Thymus (tissue), 11 donors: ENCODE measurements around the gene IGF1. TPM values are rescaled to one million over a fixed set of nuclear protein-coding genes. Genes with fewer than 3 reads are reported as not detected.

Experiments used
- DNase-seq, 9 donors: peaks; one replicate each; pipeline ENCODE4 v3.0.0-alpha.2; 2013; ENCODE audit warnings: low spot score in 9 of 9, low read depth in 6 of 9, missing footprints in 1 of 9
- H3K27ac ChIP-seq, 2 donors: one replicate each; pipeline ENCODE4 v1.5.1; 2013; ENCODE audit warnings: control low read depth in 1 of 2, low read depth in 1 of 2, low read length in 1 of 2, mild to moderate bottlenecking in 1 of 2, moderate library complexity in 1 of 2
- H3K27me3 ChIP-seq, 2 donors: one replicate each; pipeline ENCODE4 v1.5.1; 2013; ENCODE audit warnings: low read length in 1 of 2; ENCODE audit not compliant: control insufficient read depth in 2 of 2, insufficient read depth in 1 of 2
- H3K36me3 ChIP-seq, 2 donors: one replicate each; pipeline ENCODE4 v1.5.1; 2013; ENCODE audit warnings: low read length in 1 of 2, mild to moderate bottlenecking in 1 of 2, moderate library complexity in 1 of 2; ENCODE audit not compliant: control insufficient read depth in 2 of 2, insufficient read depth in 2 of 2
- H3K4me1 ChIP-seq, 2 donors: one replicate each; pipeline ENCODE4 v1.5.1; 2013; ENCODE audit warnings: low read length in 2 of 2; ENCODE audit not compliant: control insufficient read depth in 2 of 2, insufficient read depth in 2 of 2
- H3K4me3 ChIP-seq, 2 donors: one replicate each; pipeline ENCODE4 v1.5.1; 2013; ENCODE audit warnings: low read length in 2 of 2, control low read depth in 1 of 2, mild to moderate bottlenecking in 1 of 2
- H3K9me3 ChIP-seq, 2 donors: one replicate each; pipeline ENCODE4 v1.5.1; 2013; ENCODE audit warnings: low read length in 1 of 2, mild to moderate bottlenecking in 1 of 2; ENCODE audit not compliant: control insufficient read depth in 2 of 2, insufficient read depth in 1 of 2
- WGBS: extraction: QIAGEN DNeasy Blood & Tissue Kit; methylation state at CpG from one replicate; pipeline ENCODE4 v1.1.7; 2013; 5-methylcytosine and 5-hydroxymethylcytosine counted together
- polyA plus RNA-seq: library from polyadenylated mRNA; stranded (reverse); fragments of 200-250 nt; gene quantifications from one replicate; pipeline ENCODE4 v1.2.3, GENCODE V29; 2013
- total RNA-seq: library from RNA; stranded (reverse); fragments of 120-200 nt; gene quantifications from one replicate; pipeline ENCODE4 v1.2.4, GENCODE V29; 2013
- donor health status: healthy.

Gene IGF1
- total and polyA plus RNA-seq, 2 donors: 1.6 to 5.7 TPM

DNA sequence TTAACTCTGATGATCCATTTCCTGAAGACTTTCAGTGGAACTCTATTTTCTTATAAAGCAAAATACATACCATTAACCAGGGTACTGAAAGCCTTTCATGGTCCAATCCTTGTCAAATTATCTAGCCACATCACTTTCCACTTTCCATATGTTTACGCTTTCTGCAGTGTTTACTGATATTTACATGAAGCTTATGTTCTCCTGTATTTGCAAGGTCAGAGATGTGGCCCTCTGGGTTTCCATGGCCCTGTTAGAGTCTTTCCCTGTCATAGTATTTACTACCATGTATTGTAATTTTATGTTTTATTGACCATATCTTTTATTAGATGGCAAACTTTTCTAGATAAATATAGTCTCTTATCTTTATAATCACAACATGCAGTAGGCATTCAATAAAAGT lies 23.5 kb upstream of the IGF1 start:
- no peaks in the 10 kb centered on the region for H3K4me1 ChIP-seq
- no peak for DNase-seq
- no peak overlapping the region for H3K4me3 ChIP-seq
- no peaks in the 10 kb centered on the region for H3K27me3 ChIP-seq
- H3K9me3 ChIP-seq: no peaks in the 10 kb centered on the region
- no peaks in the 10 kb centered on the region for H3K36me3 ChIP-seq
- H3K27ac ChIP-seq: no peak overlapping the region
- WGBS: 0% methylated on average over 1 of the region's 1 CpG

DNA sequence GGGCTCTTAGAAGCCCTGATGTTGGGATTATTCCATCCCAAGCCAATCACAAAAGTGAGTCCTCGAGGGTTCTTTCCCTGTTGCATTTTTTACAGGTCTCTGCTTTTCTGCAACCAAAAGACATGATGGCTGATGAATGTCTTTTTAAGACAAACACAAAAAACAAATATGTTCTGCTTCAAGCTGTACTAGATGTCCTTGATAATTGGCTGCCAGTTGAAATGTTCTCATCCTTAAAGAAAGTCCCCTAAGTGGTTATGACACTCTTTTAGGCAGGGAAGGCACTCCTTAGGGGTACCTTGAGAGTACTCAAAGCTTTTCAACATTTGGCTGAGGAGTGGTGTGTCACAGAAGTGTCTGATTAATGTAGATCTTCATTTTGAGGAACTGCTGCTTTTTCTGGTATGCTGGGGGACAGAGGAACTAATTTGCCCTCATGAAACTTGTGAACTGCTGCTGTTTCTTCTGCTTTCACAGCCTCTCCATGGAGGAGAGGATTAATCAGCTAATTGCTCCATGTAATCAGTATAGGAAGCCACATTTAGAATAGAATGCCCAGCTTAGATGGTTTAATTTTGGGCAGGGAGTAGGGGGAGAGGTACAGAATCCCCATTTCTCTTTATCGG lies 22.8 kb upstream of the IGF1 start:
- WGBS: 88% methylated on average over 2 of the region's 2 CpGs
- no peaks in the 10 kb centered on the region for H3K4me1 ChIP-seq
- H3K9me3 ChIP-seq: no peaks in the 10 kb centered on the region
- H3K4me3 ChIP-seq: no peak overlapping the region
- no peak for DNase-seq
- H3K36me3 ChIP-seq: no peaks in the 10 kb centered on the region
- H3K27me3 ChIP-seq: no peaks in the 10 kb centered on the region
- no peak overlapping the region for H3K27ac ChIP-seq

DNA sequence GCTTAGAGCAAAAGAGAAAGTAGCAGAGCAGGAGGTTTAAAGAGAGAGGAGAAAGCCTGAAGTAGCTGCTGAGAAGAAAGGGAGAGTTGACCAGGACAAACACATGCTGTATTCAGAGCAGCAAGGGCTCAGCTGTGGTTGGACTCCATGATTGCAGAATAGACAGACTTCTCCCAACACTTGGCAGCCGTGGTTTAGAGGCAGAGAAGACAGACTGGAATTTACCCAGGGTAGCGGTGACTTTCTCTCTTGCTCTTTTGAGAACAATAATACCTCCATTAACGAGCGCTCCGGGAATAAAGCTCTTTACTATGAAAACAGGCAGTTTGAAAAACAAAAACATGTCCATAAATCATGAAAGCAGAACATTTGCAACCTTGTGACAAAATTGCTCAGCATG lies 21.4 kb upstream of the IGF1 start:
- Histone ChIP-seq H3K36me3 (no peaks in the 10 kb centered on the region), H3K4me1 (no peaks in the 10 kb centered on the region), H3K27me3 (no peaks in the 10 kb centered on the region), H3K27ac (no peak overlapping the region), H3K4me3 (no peak overlapping the region), H3K9me3 (no peaks in the 10 kb centered on the region)
- WGBS: 58% methylated on average over 5 of the region's 5 CpGs
- no peak for DNase-seq

GRCh38 chr12:102498471-102498870 lies 18.1 kb upstream of the IGF1 start:
- no peaks in the 10 kb centered on the region for H3K36me3 ChIP-seq

GRCh38 chr12:102497743-102498142 lies 17.4 kb upstream of the IGF1 start:
- no peak for DNase-seq
- Histone ChIP-seq H3K4me1 (no peaks in the 10 kb centered on the region), H3K36me3 (no peaks in the 10 kb centered on the region), H3K9me3 (peaks cover 0 to 4% of the 10 kb centered on the region in 2 donors), H3K27me3 (no peaks in the 10 kb centered on the region), H3K4me3 (no peak overlapping the region), H3K27ac (no peak overlapping the region)
- WGBS: 96% methylated on average over 1 of the region's 1 CpG

More at GRCh38 chr12:102498471-102498870, 18.1 kb upstream of the IGF1 start:
- H3K9me3 ChIP-seq: peaks cover 0 to 3% of the 10 kb centered on the region in 2 donors
- no peak for DNase-seq
- H3K27me3 ChIP-seq: no peaks in the 10 kb centered on the region
- no peaks in the 10 kb centered on the region for H3K4me1 ChIP-seq
- 8% methylated on average over 1 of the region's 1 CpG for WGBS
- no peak overlapping the region for H3K27ac ChIP-seq
- no peak overlapping the region for H3K4me3 ChIP-seq

- WGBS: 93% methylated on average over 6 of the region's 6 CpGs
- Histone ChIP-seq H3K4me1 (no peaks in the 10 kb centered on the region), H3K4me3 (no peak overlapping the region), H3K27ac (no peak overlapping the region), H3K36me3 (no peaks in the 10 kb centered on the region), H3K9me3 (peaks cover 0 to 4% of the 10 kb centered on the region in 2 donors), H3K27me3 (no peaks in the 10 kb centered on the region)
- DNase-seq: no peak
Observed at GRCh38 chr12:102496591-102496990, 16.2 kb upstream of the IGF1 start.

DNA sequence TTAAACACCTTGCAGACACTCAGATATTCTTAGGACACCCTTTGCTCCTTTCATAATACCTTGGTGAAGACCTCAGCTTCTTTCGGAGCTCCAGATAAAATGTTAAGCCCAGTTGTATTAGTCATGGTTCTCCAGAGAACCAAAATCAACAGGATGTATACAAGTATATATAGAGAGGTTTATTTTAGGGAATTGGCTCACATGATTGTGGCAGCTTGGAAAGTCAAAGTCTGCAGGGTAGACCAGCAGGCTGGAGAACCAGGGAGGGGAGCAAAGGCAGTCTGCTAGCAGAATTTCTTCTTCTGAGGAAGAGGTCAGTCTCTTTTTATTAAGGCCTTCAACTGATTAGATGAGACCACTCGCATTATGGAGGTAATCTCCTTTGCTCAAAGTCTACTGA lies 6.9 kb upstream of the IGF1 start:
- no peaks in the 10 kb centered on the region for H3K9me3 ChIP-seq

GRCh38 chr12:102486153-102486552 lies 5.8 kb upstream of the IGF1 start:
- Histone ChIP-seq H3K9me3 (no peaks in the 10 kb centered on the region), H3K4me3 (no peak overlapping the region), H3K27ac (no peak overlapping the region), H3K4me1 (no peaks in the 10 kb centered on the region), H3K27me3 (no peaks in the 10 kb centered on the region), H3K36me3 (no peaks in the 10 kb centered on the region)
- 97% methylated on average over 2 of the region's 2 CpGs for WGBS
- DNase-seq: no peak

More for the DNA sequence above, 6.9 kb upstream of the IGF1 start:
- H3K4me1 ChIP-seq: no peaks in the 10 kb centered on the region
- no peaks in the 10 kb centered on the region for H3K27me3 ChIP-seq
- H3K4me3 ChIP-seq: no peak overlapping the region
- no peak overlapping the region for H3K27ac ChIP-seq
- DNase-seq: no peak
- no peaks in the 10 kb centered on the region for H3K36me3 ChIP-seq
- 93% methylated on average over 2 of the region's 2 CpGs for WGBS

- no peaks in the 10 kb centered on the region for H3K4me1 ChIP-seq
- 20% methylated on average over 12 of the region's 12 CpGs for WGBS
- DNase-seq: peak in 7 of 9 donors; percentile 24 to 67 (median 30)
- H3K36me3 ChIP-seq: no peaks in the 10 kb centered on the region
- no peaks in the 10 kb centered on the region for H3K9me3 ChIP-seq
- no peaks in the 10 kb centered on the region for H3K27me3 ChIP-seq
- H3K4me3 ChIP-seq: no peak overlapping the region
- no peak overlapping the region for H3K27ac ChIP-seq
Observed at GRCh38 chr12:102484428-102484958, 4.1 kb upstream of the IGF1 start.
